GM19023 (cell line): ENCODE results near the gene FLII.

Experiments used
- ATAC-seq: cut with Tn5 transposase; IDR thresholded peaks from one replicate; pipeline ENCODE4 v1.9.1; 2021; ENCODE audit warnings: mild to moderate bottlenecking, moderate library complexity; ENCODE audit not compliant: unreplicated experiment

The FLII gene

GRCh38 chr17:18245038-18245776, 13.3 kb downstream of the FLII start:
- no peak for ATAC-seq

- no peak for ATAC-seq
Measured at GRCh38 chr17:18241229-18241871, 17.2 kb downstream of the FLII start.

- ATAC-seq: no peak
Measured at GRCh38 chr17:18240449-18240848, 18.1 kb downstream of the FLII start.

GRCh38 chr17:18238299-18238698, 20.2 kb downstream of the FLII start:
- ATAC-seq: no peak

- no peak for ATAC-seq
Measured at GRCh38 chr17:18237461-18237860, 21.1 kb downstream of the FLII start.

- ATAC-seq: no peak
Measured at GRCh38 chr17:18236494-18236893, 22.0 kb downstream of the FLII start.

GRCh38 chr17:18235743-18236256, 22.7 kb downstream of the FLII start:
- ATAC-seq: no peak

- ATAC-seq: no peak
Measured at GRCh38 chr17:18234853-18235380, 23.6 kb downstream of the FLII start.

- no peak for ATAC-seq
Measured at GRCh38 chr17:18233803-18234518, 24.6 kb downstream of the FLII start.

GRCh38 chr17:18231164-18231563, 27.4 kb downstream of the FLII start:
- no peak for ATAC-seq

GRCh38 chr17:18230288-18231141, 28.0 kb downstream of the FLII start:
- no peak for ATAC-seq

- no peak for ATAC-seq
Measured at GRCh38 chr17:18229771-18230170, 28.8 kb downstream of the FLII start.

- ATAC-seq: no peak
Measured at GRCh38 chr17:18229254-18229653, 29.3 kb downstream of the FLII start.

GRCh38 chr17:18228176-18228682, 30.3 kb downstream of the FLII start:
- ATAC-seq: no peak

GRCh38 chr17:18227635-18228034, 30.9 kb downstream of the FLII start:
- no peak for ATAC-seq

GRCh38 chr17:18226284-18226945, 32.1 kb downstream of the FLII start:
- no peak for ATAC-seq

GRCh38 chr17:18225642-18226283, 32.8 kb downstream of the FLII start:
- peak; percentile 24 for ATAC-seq

- ATAC-seq: peak; percentile 88
Measured at GRCh38 chr17:18225121-18225641, 33.4 kb downstream of the FLII start, which contains the start of gene LLGL1. TSS of gene LLGL1 (plus strand) at chr17:18225635. CDS start at chr17:18225683, 48 bp downstream.
